Measurements from ENCODE around the gene POC1B. TPM values are rescaled to one million over a fixed set of nuclear protein-coding genes. Genes with fewer than 3 reads are reported as not detected.

POC1B gene
- total RNA-seq, 1 donor from 2014 or later, result 15.2 TPM

GRCh38 chr12:89538897-89539296 lies 13.1 kb upstream of the POC1B start:
- Mint-ChIP-seq H3K27ac (ENCODE audit: unreplicated experiment) (no peak overlapping the region), H3K4me3 (no peak overlapping the region), H3K27me3 (ENCODE audit: low read depth) (no peaks in the 10 kb centered on the region), H3K4me1 (peaks cover 15% of the 10 kb centered on the region), H3K9me3 (no peaks in the 10 kb centered on the region), H3K36me3 (ENCODE audit: low read depth) (no peaks in the 10 kb centered on the region)
- DNase-seq (ENCODE audit: low read depth, low spot score), result no peak
- TF ChIP-seq CTCF (conservative IDR thresholded peaks at IDR 0.05), result no peak

GRCh38 chr12:89537389-89537788 lies 11.5 kb upstream of the POC1B start:
- Mint-ChIP-seq H3K4me1 (peaks cover 5% of the 10 kb centered on the region), H3K36me3 (ENCODE audit: low read depth) (no peaks in the 10 kb centered on the region), H3K4me3 (no peak overlapping the region), H3K27me3 (ENCODE audit: low read depth) (no peaks in the 10 kb centered on the region), H3K9me3 (no peaks in the 10 kb centered on the region), H3K27ac (ENCODE audit: unreplicated experiment) (no peak overlapping the region)
- no peak for TF ChIP-seq CTCF (conservative IDR thresholded peaks at IDR 0.05)
- no peak for DNase-seq (ENCODE audit: low read depth, low spot score)

- Mint-ChIP-seq H3K27ac (ENCODE audit: unreplicated experiment) (no peak overlapping the region), H3K4me3 (peak overlapping the region; percentile 75), H3K4me1 (peaks cover 6% of the 10 kb centered on the region), H3K27me3 (ENCODE audit: low read depth) (no peaks in the 10 kb centered on the region), H3K9me3 (no peaks in the 10 kb centered on the region), H3K36me3 (ENCODE audit: low read depth) (no peaks in the 10 kb centered on the region)
- peak; percentile 81 for TF ChIP-seq CTCF (conservative IDR thresholded peaks at IDR 0.05)
- no peak for DNase-seq (ENCODE audit: low read depth, low spot score)
Measured at GRCh38 chr12:89529738-89530137, 3.9 kb upstream of the POC1B start.

- peaks cover 18% of the 10 kb centered on the region for H3K4me1 Mint-ChIP-seq
Measured at GRCh38 chr12:89528434-89528833, 2.6 kb upstream of the POC1B start.

GRCh38 chr12:89525305-89525823 lies 483 bp downstream of the POC1B start:
- H3K4me3 Mint-ChIP-seq, result peak overlapping the region; percentile 97
- no peak overlapping the region for H3K27ac Mint-ChIP-seq (ENCODE audit: unreplicated experiment)
- H3K4me1 Mint-ChIP-seq, result peaks cover 37% of the 10 kb centered on the region
- H3K9me3 Mint-ChIP-seq, result no peaks in the 10 kb centered on the region
- H3K36me3 Mint-ChIP-seq (ENCODE audit: low read depth), result peaks cover 8% of the 10 kb centered on the region
- no peak for DNase-seq (ENCODE audit: low read depth, low spot score)
- TF ChIP-seq CTCF (conservative IDR thresholded peaks at IDR 0.05), result no peak
- H3K27me3 Mint-ChIP-seq (ENCODE audit: low read depth), result no peaks in the 10 kb centered on the region

More at GRCh38 chr12:89528434-89528833, 2.6 kb upstream of the POC1B start:
- no peak for TF ChIP-seq CTCF (conservative IDR thresholded peaks at IDR 0.05)
- no peaks in the 10 kb centered on the region for H3K27me3 Mint-ChIP-seq (ENCODE audit: low read depth)
- no peak overlapping the region for H3K27ac Mint-ChIP-seq (ENCODE audit: unreplicated experiment)
- DNase-seq (ENCODE audit: low read depth, low spot score), result no peak
- peak overlapping the region; percentile 74 for H3K4me3 Mint-ChIP-seq
- H3K36me3 Mint-ChIP-seq (ENCODE audit: low read depth), result peaks cover 2% of the 10 kb centered on the region
- no peaks in the 10 kb centered on the region for H3K9me3 Mint-ChIP-seq
